K562 (cell line): ENCODE results near the gene LLGL2. TPM values are rescaled to one million over a fixed set of nuclear protein-coding genes. Genes with fewer than 3 reads are reported as not detected.

Experiments used
- ATAC-seq: fragments of 200-7000 bp; cut with Tn5 transposase; 3 replicates; pipeline ENCODE4 v1.9.1; 2020; ENCODE audit warnings: moderate library complexity
- BruUV-seq: library from RNA; stranded (reverse); fragments of 400-500 nt; replicated peaks from 2 replicates; lab custom pipeline; 2021; lab: Mats Ljungman, UMichigan
- CTCF ChIA-PET: fragments of 300-600 bp; formaldehyde crosslinking; extraction: SDS; loops from one replicate; lab custom pipeline; 2021; ENCODE audit warnings: low intra/inter-chr PET ratio; lab: Yijun Ruan, JAX
- POLR2A ChIA-PET: fragments of 300-600, 350-650 bp; sonication (Branson Sonifier 250); formaldehyde crosslinking; extraction: SDS; loops from one replicate; lab custom pipeline; 2021; ENCODE audit warnings: antibody characterized with exemption, inconsistent platforms; lab: Yijun Ruan, JAX
- DNase-seq, 4 experiments: peaks; one replicate each; pipeline versions ENCODE4 v3.0.0 to v3.0.0-alpha.2; 2011 to 2018; ENCODE audit warnings: low spot score in 3 of 4, mixed read lengths in 3 of 4; ENCODE audit errors: extremely low read depth in 1 of 4
- FAIRE-seq: peaks from 2 replicates; lab custom pipeline; 2011; peaks lifted over from hg19 to GRCh38; lab: Jason Lieb, UNC
- H2AFZ ChIP-seq: 2 replicates; pipeline ENCODE4 v1.6.0; 2011; ENCODE audit warnings: low read depth, low read length, control low read depth, inconsistent platforms
- H3K27ac ChIP-seq: fragments of 200-600 bp; 3 replicates; pipeline ENCODE4 v1.8.0; 2011; ENCODE audit warnings: low read depth, mild to moderate bottlenecking, control low read depth, inconsistent platforms, low read length, moderate library complexity, mixed read lengths; ENCODE audit errors: extremely low read depth
- H3K27me3 ChIP-seq, 2 experiments: fragments of 300-600 bp in 1 of 2; 2 replicates in 1 of 2; 3 replicates in 1 of 2; pipeline versions ENCODE4 v1.6.0 to v1.8.0; 2011; ENCODE audit warnings: inconsistent platforms in 2 of 2, low read length in 2 of 2, mild to moderate bottlenecking in 1 of 2, mixed read lengths in 1 of 2, moderate library complexity in 1 of 2; ENCODE audit not compliant: control insufficient read depth in 2 of 2, insufficient read depth in 2 of 2
- H3K36me3 ChIP-seq: fragments of 300-600 bp; 3 replicates; pipeline ENCODE4 v1.8.0; 2011; ENCODE audit warnings: mild to moderate bottlenecking, low read length, inconsistent platforms; ENCODE audit not compliant: control insufficient read depth, insufficient read depth
- H3K4me1 ChIP-seq, 2 experiments: fragments of 200-600 bp in 1 of 2; replicated peaks in 1 of 2; 2 replicates in 1 of 2; 3 replicates in 1 of 2; pipeline versions ENCODE4 v1.5.1 to v1.8.0; 2011; ENCODE audit warnings: inconsistent platforms in 2 of 2, low read length in 2 of 2, mild to moderate bottlenecking in 1 of 2, mixed read lengths in 1 of 2, moderate library complexity in 1 of 2; ENCODE audit not compliant: control insufficient read depth in 2 of 2, insufficient read depth in 2 of 2
- H3K4me2 ChIP-seq: 2 replicates; pipeline ENCODE4 v1.6.1; 2011; ENCODE audit warnings: low read length, control low read depth, inconsistent platforms, mixed read lengths; ENCODE audit not compliant: insufficient read depth
- H3K4me3 ChIP-seq: fragments of 200-600 bp; sonication (generic), shearing (Covaris generic); 2 replicates; pipeline ENCODE4 v1.5.1; 2016; ENCODE audit warnings: control low read depth, inconsistent platforms
- H3K79me2 ChIP-seq: fragments of 200-600 bp; 3 replicates; pipeline ENCODE4 v1.8.0; 2011; ENCODE audit warnings: low read length, inconsistent platforms; ENCODE audit not compliant: control insufficient read depth, insufficient read depth
- H3K9ac ChIP-seq, 2 experiments: 2 replicates each; pipeline versions ENCODE4 v1.6.0 to v1.6.1; 2011; ENCODE audit warnings: low read depth in 2 of 2, low read length in 2 of 2, control low read depth in 1 of 2, inconsistent platforms in 1 of 2, mild to moderate bottlenecking in 1 of 2, mixed read lengths in 1 of 2; ENCODE audit not compliant: insufficient read depth in 1 of 2
- H3K9me1 ChIP-seq: one replicate; pipeline ENCODE4 v1.6.0; 2011; ENCODE audit warnings: inconsistent platforms, mild to moderate bottlenecking, low read length, moderate library complexity; ENCODE audit not compliant: control insufficient read depth, insufficient read depth
- H3K9me3 ChIP-seq: replicated peaks from 2 replicates; pipeline ENCODE4 v1.5.1; 2011; ENCODE audit warnings: low read depth, low read length, inconsistent platforms; ENCODE audit not compliant: control insufficient read depth, insufficient read depth
- H4K20me1 ChIP-seq: replicated peaks from 2 replicates; pipeline ENCODE4 v1.6.1; 2011; ENCODE audit warnings: low read length, inconsistent platforms, mixed read lengths; ENCODE audit not compliant: control insufficient read depth, insufficient read depth
- DACH1 ChIP-seq: fragments of 450-650 bp; IDR thresholded peaks from 2 replicates; pipeline ENCODE4 v1.6.1; 2018; ENCODE audit not compliant: partially characterized antibody
- FOXK1 ChIP-seq: sonication (generic); formaldehyde crosslinking; IDR thresholded peaks from 2 replicates; pipeline ENCODE4 v1.8.0; 2022; ENCODE audit warnings: missing genetic modification reagents, mild to moderate bottlenecking, borderline replicate concordance
- GTF2A2 ChIP-seq: IDR thresholded peaks from 2 replicates; pipeline ENCODE4 v1.6.1; 2016; ENCODE audit warnings: mild to moderate bottlenecking, missing genetic modification characterization, missing compliant biosample characterization
- HCFC1 ChIP-seq: IDR thresholded peaks from 2 replicates; pipeline ENCODE4 v1.6.1; 2012; ENCODE audit warnings: low read depth, low read length, improper control_type of control experiment
- HMG20B ChIP-seq: fragments of 250-450 bp; sonication (Bioruptor Pico); IDR thresholded peaks from 2 replicates; pipeline ENCODE4 v1.5.0; 2021; ENCODE audit warnings: mild to moderate bottlenecking
- NFE2L1 ChIP-seq: fragments of 450-650 bp; IDR thresholded peaks from 2 replicates; pipeline ENCODE4 v1.6.1; 2016; ENCODE audit warnings: missing genetic modification characterization, low read depth, mild to moderate bottlenecking, missing compliant biosample characterization, moderate library complexity, borderline replicate concordance
- NFXL1 ChIP-seq: fragments of 450-650 bp; formaldehyde crosslinking; IDR thresholded peaks from 2 replicates; pipeline ENCODE4 v1.4.0; 2021; ENCODE audit warnings: mild to moderate bottlenecking
- SMARCA5 ChIP-seq: fragments of 450-650 bp; IDR thresholded peaks from 2 replicates; pipeline ENCODE4 v1.6.1; 2016
- SMC3 ChIP-seq: conservative IDR thresholded peaks from 2 replicates; pipeline ENCODE4 v1.6.1; 2011; ENCODE audit warnings: low read depth, low read length, improper control_type of control experiment; ENCODE audit not compliant: insufficient read depth
- TAF1 ChIP-seq: IDR thresholded peaks from 2 replicates; pipeline ENCODE4 v1.6.1; 2011; ENCODE audit warnings: mild to moderate bottlenecking, low read length, moderate library complexity; ENCODE audit not compliant: insufficient read depth, control insufficient read depth, severe bottlenecking; ENCODE audit errors: extremely low read depth
- TRIM24 ChIP-seq, 2 experiments: fragments of 450-650 bp; IDR thresholded peaks; 2 replicates each; pipeline ENCODE4 v1.6.1; 2016
- ZNF146 ChIP-seq: IDR thresholded peaks from one replicate; pipeline ENCODE4 v1.6.1; 2018; ENCODE audit warnings: missing compliant biosample characterization; ENCODE audit not compliant: unreplicated experiment
- ZNF445 ChIP-seq: fragments of 250-450 bp; sonication (Bioruptor Pico); IDR thresholded peaks from 2 replicates; pipeline ENCODE4 v1.4.0; 2020; ENCODE audit warnings: low read depth, mild to moderate bottlenecking, moderate library complexity
- ZNF778 ChIP-seq: fragments of 450-650 bp; formaldehyde crosslinking; IDR thresholded peaks from 2 replicates; pipeline ENCODE4 v1.4.0; 2020; ENCODE audit warnings: mild to moderate bottlenecking, moderate library complexity
- WGBS: fragments of 100-300 bp; shearing (Covaris generic); methylation state at CpG from one replicate; pipeline ENCODE4 v1.1.6; 2016; ENCODE audit warnings: low coverage, mixed read lengths; ENCODE audit not compliant: insufficient coverage; ENCODE audit errors: missing lambda C conversion rate; 5-methylcytosine and 5-hydroxymethylcytosine counted together
- in situ Hi-C: fragments of 300-500 bp; cut with MboI; formaldehyde crosslinking; loops from 4 replicates; pipeline ENCODE4 v1.15.0; 2018; ENCODE audit warnings: inconsistent platforms, mixed read lengths
- intact Hi-C: fragments of 100-400 bp; cut with micrococcal nuclease; formaldehyde crosslinking; loops from 2 replicates; pipeline ENCODE4 v1.14.2; 2022
- polyA plus RNA-seq, 8 experiments: library from polyadenylated mRNA; depleted of rRNA in 4 of 8; stranded (reverse) in 5 of 8; unstranded in 3 of 8; fragments of >200 nt; fragmentation: Nextera tagmentation in 2 of 8; fragmentation: Illumina TruSeq in 1 of 8; extraction: Ambion mirVana in 2 of 8; extraction: Trizol in 1 of 8; gene quantifications; 2 replicates each; pipeline versions ENCODE4 v1.2.1 to v1.2.3, GENCODE V29; 2011 to 2014; ENCODE audit warnings: inconsistent platforms in 1 of 8, missing spikeins in 1 of 8
- total RNA-seq, 7 experiments: library from RNA; depleted of rRNA in 6 of 7; stranded (reverse); fragments of >200 nt in 6 of 7; fragmentation: Illumina TruSeq in 2 of 7; extraction: Trizol in 2 of 7; gene quantifications; 2 replicates each; pipeline versions ENCODE4 v1.2.1 to v1.2.3, GENCODE V29; 2011 to 2021; ENCODE audit warnings: low replicate concordance in 1 of 7
- TF ChIP-seq, protein P1 (sequence below), 2 experiments: fragments of 200-800 bp in 1 of 2; sonication (Bioruptor generic) in 1 of 2; sonication (generic) in 1 of 2; formaldehyde crosslinking in 1 of 2; IDR thresholded peaks in 1 of 2; conservative IDR thresholded peaks in 1 of 2; 2 replicates each; pipeline versions ENCODE4 v1.5.0 to v1.6.1; 2016 to 2020; ENCODE audit warnings: missing compliant biosample characterization in 1 of 2, missing genetic modification characterization in 1 of 2, missing genetic modification reagents in 1 of 2
- TF ChIP-seq, protein P2 (sequence below): fragments of 450-650 bp; IDR thresholded peaks from 2 replicates; pipeline ENCODE4 v1.6.1; 2017; ENCODE audit warnings: antibody characterized with exemption

LLGL2 gene
- total and polyA plus RNA-seq, 9 of the 15 experiments (the other 6 are each of a cell fraction or from before 2014, with no cell fraction given): 0.32 to 24.4 (median 10.2) TPM

DNA sequence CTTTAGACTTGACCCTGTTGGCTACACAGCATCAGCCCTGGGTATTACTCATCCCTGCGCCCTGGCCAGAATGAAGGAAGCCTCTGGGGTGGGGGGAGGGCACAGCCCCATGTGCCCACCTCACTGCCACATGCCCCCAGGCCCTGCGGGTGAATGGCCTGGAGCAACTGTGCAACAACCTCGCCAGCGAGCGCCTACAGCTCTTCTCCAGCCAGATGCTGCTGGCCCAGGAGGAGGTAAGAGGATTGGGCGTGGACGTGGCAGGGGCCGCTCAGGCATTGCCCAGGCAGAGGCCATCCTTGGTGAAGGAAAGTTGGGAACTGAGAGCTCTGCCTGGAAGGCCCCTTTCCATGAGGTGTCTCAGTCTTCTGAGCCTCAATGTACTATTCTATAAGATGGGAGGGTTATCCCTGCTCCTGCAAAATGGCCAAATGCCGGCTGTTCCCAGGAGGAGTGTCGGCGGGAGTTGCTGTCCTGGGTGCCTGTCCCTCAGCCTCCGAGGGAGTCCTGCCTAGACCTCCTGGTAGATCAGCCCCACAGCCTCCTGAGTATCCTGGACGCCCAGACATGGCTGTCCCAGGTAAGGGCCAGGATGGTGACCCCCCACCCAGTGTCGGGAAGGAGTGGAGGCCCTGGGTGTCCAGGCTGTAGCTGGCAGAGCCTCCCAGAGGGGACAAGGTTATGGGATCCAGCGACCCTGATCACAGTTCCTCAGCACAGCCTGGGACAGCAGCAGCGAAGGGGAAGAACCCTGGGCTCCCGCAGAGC is 71.0 kb downstream of the LLGL2 start:
- Histone ChIP-seq H3K4me2 (no peak overlapping the region), H3K4me3 (no peak overlapping the region), H3K27ac (no peak overlapping the region), H3K79me2 (no peaks in the 10 kb centered on the region), H3K4me1 (peaks cover 2 to 29% of the 10 kb centered on the region in 2 experiments; a peak in 3 of 5 replicates), H3K9ac (peak overlapping the region in 1 of 2 experiments; percentile 56; a peak in 1 of 4 replicates), H3K27me3 (peaks cover 4 to 27% of the 10 kb centered on the region in 2 experiments; a peak in 4 of 5 replicates), H3K9me3 (no peaks in the 10 kb centered on the region), H2AFZ (no peak overlapping the region), H3K36me3 (no peaks in the 10 kb centered on the region), H4K20me1 (peaks cover 1% of the 10 kb centered on the region; the same call in 1 of the 2 replicates), H3K9me1 (no peaks in the 10 kb centered on the region)
- FAIRE-seq (no peak), DNase-seq (no peak), ATAC-seq (no peak)
- no TSS peak for BruUV-seq
- intact Hi-C loops (no loop called here), in situ Hi-C loops (no loop called here)
- CTCF ChIA-PET: no interaction called here
- TF ChIP-seq, protein P1, sequence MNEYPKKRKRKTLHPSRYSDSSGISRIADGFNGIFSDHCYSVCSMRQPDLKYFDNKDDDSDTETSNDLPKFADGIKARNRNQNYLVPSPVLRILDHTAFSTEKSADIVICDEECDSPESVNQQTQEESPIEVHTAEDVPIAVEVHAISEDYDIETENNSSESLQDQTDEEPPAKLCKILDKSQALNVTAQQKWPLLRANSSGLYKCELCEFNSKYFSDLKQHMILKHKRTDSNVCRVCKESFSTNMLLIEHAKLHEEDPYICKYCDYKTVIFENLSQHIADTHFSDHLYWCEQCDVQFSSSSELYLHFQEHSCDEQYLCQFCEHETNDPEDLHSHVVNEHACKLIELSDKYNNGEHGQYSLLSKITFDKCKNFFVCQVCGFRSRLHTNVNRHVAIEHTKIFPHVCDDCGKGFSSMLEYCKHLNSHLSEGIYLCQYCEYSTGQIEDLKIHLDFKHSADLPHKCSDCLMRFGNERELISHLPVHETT (CRISPR knock-in tag; conservative IDR thresholded peaks at IDR 0.05 in 1 of 2, IDR thresholded peaks at IDR 0.05 in 1 of 2): no peak
- no peak for TF ChIP-seq NFXL1 (CRISPR knock-in tag)
- no peak for TF ChIP-seq HMG20B
- no peak for TF ChIP-seq GTF2A2 (tag)
- TF ChIP-seq TAF1: no peak
- TF ChIP-seq SMARCA5: no peak
- no peak for TF ChIP-seq ZNF445 (CRISPR knock-in tag)
- TF ChIP-seq SMC3: no peak
- TF ChIP-seq ZNF146 (CRISPR knock-in tag): no peak
- TF ChIP-seq, protein P2, sequence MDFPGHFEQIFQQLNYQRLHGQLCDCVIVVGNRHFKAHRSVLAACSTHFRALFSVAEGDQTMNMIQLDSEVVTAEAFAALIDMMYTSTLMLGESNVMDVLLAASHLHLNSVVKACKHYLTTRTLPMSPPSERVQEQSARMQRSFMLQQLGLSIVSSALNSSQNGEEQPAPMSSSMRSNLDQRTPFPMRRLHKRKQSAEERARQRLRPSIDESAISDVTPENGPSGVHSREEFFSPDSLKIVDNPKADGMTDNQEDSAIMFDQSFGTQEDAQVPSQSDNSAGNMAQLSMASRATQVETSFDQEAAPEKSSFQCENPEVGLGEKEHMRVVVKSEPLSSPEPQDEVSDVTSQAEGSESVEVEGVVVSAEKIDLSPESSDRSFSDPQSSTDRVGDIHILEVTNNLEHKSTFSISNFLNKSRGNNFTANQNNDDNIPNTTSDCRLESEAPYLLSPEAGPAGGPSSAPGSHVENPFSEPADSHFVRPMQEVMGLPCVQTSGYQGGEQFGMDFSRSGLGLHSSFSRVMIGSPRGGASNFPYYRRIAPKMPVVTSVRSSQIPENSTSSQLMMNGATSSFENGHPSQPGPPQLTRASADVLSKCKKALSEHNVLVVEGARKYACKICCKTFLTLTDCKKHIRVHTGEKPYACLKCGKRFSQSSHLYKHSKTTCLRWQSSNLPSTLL: no peak
- TF ChIP-seq NFE2L1 (tag): no peak
- TF ChIP-seq DACH1: no peak
- TF ChIP-seq ZNF778 (CRISPR knock-in tag): no peak
- TF ChIP-seq FOXK1 (CRISPR knock-in tag): no peak
- TF ChIP-seq HCFC1: no peak
- TF ChIP-seq TRIM24 (IDR thresholded peaks at IDR 0.05): no peak
- POLR2A ChIA-PET: no interaction called here
- WGBS: 22% methylated on average over 13 of the region's 17 CpGs
